Activated T-helper 1 cell treated with anti-CD3 and anti-CD28 coated beads, Interleukin-2, amount 50 U/mL, for 16 hours (primary cell): Measurements from ENCODE around the gene FAM3A.

Experiments
- DNase-seq, 2 donors: peaks; one replicate each; pipeline ENCODE4 v3.0.0-alpha.2; 2020; ENCODE audit warnings: low read depth in 1 of 2, low spot score in 1 of 2

Gene FAM3A

GRCh38 chrX:154481911-154482601, 34.0 kb downstream of the FAM3A start:
- DNase-seq, result no peak

- no peak for DNase-seq
These were observed 34.8 kb downstream of the FAM3A start for GRCh38 chrX:154481195-154481594.

- peak; percentile 85 to 86 for DNase-seq
These were observed 37.1 kb downstream of the FAM3A start, which contains the start of gene LAGE3 for GRCh38 chrX:154478728-154479622. TSS of gene LAGE3 (minus strand) at chrX:154479281. CDS start at chrX:154478915, 366 bp downstream.

GRCh38 chrX:154477891-154478477, 38.0 kb downstream of the FAM3A start:
- DNase-seq, result no peak

GRCh38 chrX:154476821-154477220, 39.2 kb downstream of the FAM3A start:
- DNase-seq, result no peak

GRCh38 chrX:154473683-154474082, 42.3 kb downstream of the FAM3A start:
- no peak for DNase-seq

GRCh38 chrX:154472685-154473632, 43.1 kb downstream of the FAM3A start:
- DNase-seq, result no peak

- DNase-seq, result no peak
These were observed 44.0 kb downstream of the FAM3A start for GRCh38 chrX:154471839-154472684.

GRCh38 chrX:154470914-154471568, 45.0 kb downstream of the FAM3A start:
- no peak for DNase-seq

- no peak for DNase-seq
These were observed 45.6 kb downstream of the FAM3A start for GRCh38 chrX:154470434-154470833.

- DNase-seq, result no peak
These were observed 46.2 kb downstream of the FAM3A start for GRCh38 chrX:154469880-154470279.

GRCh38 chrX:154469114-154469513, 46.9 kb downstream of the FAM3A start:
- DNase-seq, result no peak

GRCh38 chrX:154468217-154468616, 47.8 kb downstream of the FAM3A start:
- DNase-seq, result no peak

GRCh38 chrX:154467556-154467955, 48.5 kb downstream of the FAM3A start:
- no peak for DNase-seq

GRCh38 chrX:154466907-154467306, 49.1 kb downstream of the FAM3A start:
- no peak for DNase-seq

GRCh38 chrX:154466036-154466435, 50.0 kb downstream of the FAM3A start:
- no peak for DNase-seq

- DNase-seq, result no peak
These were observed 50.4 kb downstream of the FAM3A start for GRCh38 chrX:154465601-154466000.

- no peak for DNase-seq
These were observed 51.1 kb downstream of the FAM3A start for GRCh38 chrX:154464806-154465365.

GRCh38 chrX:154463611-154464220, 52.3 kb downstream of the FAM3A start:
- DNase-seq, result no peak
